ENCODE results near the gene SLC26A5.

Gene SLC26A5

GRCh38 chr7:103439661-103440060, 6.3 kb downstream of the SLC26A5 start:
- no peak overlapping the region for H3K27ac ChIP-seq
- no peaks in the 10 kb centered on the region for H3K9me3 ChIP-seq
- H3K4me1 ChIP-seq (ENCODE audit: control insufficient read depth in 1 of 2, insufficient read depth in 1 of 2, low read depth in 1 of 2, low read length in 1 of 2) = no peaks in the 10 kb centered on the region
- no peaks in the 10 kb centered on the region for H3K36me3 ChIP-seq
- H3K27me3 ChIP-seq = peaks cover 56% of the 10 kb centered on the region
- TF ChIP-seq CTCF (IDR thresholded peaks at IDR 0.05) = no peak
- no peak overlapping the region for H3K4me3 ChIP-seq (ENCODE audit: low read depth in 1 of 2, low read length in 1 of 2)

- Histone ChIP-seq H3K27ac (no peak overlapping the region), H3K27me3 (peaks cover 36% of the 10 kb centered on the region)
- no peak for TF ChIP-seq CTCF (IDR thresholded peaks at IDR 0.05)
These were observed 8.4 kb downstream of the SLC26A5 start for GRCh38 chr7:103437623-103438022.

GRCh38 chr7:103432712-103433111, 13.3 kb downstream of the SLC26A5 start:
- Histone ChIP-seq H3K4me3 (ENCODE audit: low read depth in 1 of 2, low read length in 1 of 2) (no peak overlapping the region), H3K36me3 (no peaks in the 10 kb centered on the region)
- TF ChIP-seq CTCF (IDR thresholded peaks at IDR 0.05) = no peak

More at GRCh38 chr7:103437623-103438022, 8.4 kb downstream of the SLC26A5 start:
- Histone ChIP-seq H3K4me3 (ENCODE audit: low read depth in 1 of 2, low read length in 1 of 2) (no peak overlapping the region), H3K9me3 (no peaks in the 10 kb centered on the region), H3K36me3 (no peaks in the 10 kb centered on the region), H3K4me1 (ENCODE audit: control insufficient read depth in 1 of 2, insufficient read depth in 1 of 2, low read depth in 1 of 2, low read length in 1 of 2) (no peaks in the 10 kb centered on the region)

GRCh38 chr7:103425177-103425576, 20.8 kb downstream of the SLC26A5 start:
- H3K36me3 ChIP-seq = no peaks in the 10 kb centered on the region
- TF ChIP-seq CTCF (IDR thresholded peaks at IDR 0.05) = no peak
- H3K27me3 ChIP-seq = peaks cover 13% of the 10 kb centered on the region
- H3K4me3 ChIP-seq (ENCODE audit: low read depth in 1 of 2, low read length in 1 of 2) = no peak overlapping the region
- H3K4me1 ChIP-seq (ENCODE audit: control insufficient read depth in 1 of 2, insufficient read depth in 1 of 2, low read depth in 1 of 2, low read length in 1 of 2) = no peaks in the 10 kb centered on the region
- no peak overlapping the region for H3K27ac ChIP-seq
- no peaks in the 10 kb centered on the region for H3K9me3 ChIP-seq

More at GRCh38 chr7:103432712-103433111, 13.3 kb downstream of the SLC26A5 start:
- Histone ChIP-seq H3K9me3 (no peaks in the 10 kb centered on the region), H3K4me1 (ENCODE audit: control insufficient read depth in 1 of 2, insufficient read depth in 1 of 2, low read depth in 1 of 2, low read length in 1 of 2) (no peaks in the 10 kb centered on the region), H3K27me3 (peaks cover 12% of the 10 kb centered on the region), H3K27ac (no peak overlapping the region)

GRCh38 chr7:103423467-103424179, 22.4 kb downstream of the SLC26A5 start:
- Histone ChIP-seq H3K4me3 (ENCODE audit: low read depth in 1 of 2, low read length in 1 of 2) (no peak overlapping the region), H3K9me3 (no peaks in the 10 kb centered on the region), H3K27ac (no peak overlapping the region), H3K4me1 (ENCODE audit: control insufficient read depth in 1 of 2, insufficient read depth in 1 of 2, low read depth in 1 of 2, low read length in 1 of 2) (no peaks in the 10 kb centered on the region), H3K27me3 (peaks cover 13% of the 10 kb centered on the region), H3K36me3 (no peaks in the 10 kb centered on the region)
- TF ChIP-seq CTCF (IDR thresholded peaks at IDR 0.05) = no peak

Data from neutrophil (primary cell).